Activated CD4-positive, CD25-positive, alpha-beta regulatory T cell treated with anti-CD3 and anti-CD28 coated beads, Interleukin-2, amount 50 U/mL, for 24 hours (primary cell): Measurements from ENCODE around the gene HENMT1.
"Not testable (repeated sequence)": the region's sequence is repeated elsewhere in the genome, so short reads cannot be mapped to it uniquely, and the experiment has no call there.

Experiments
- ATAC-seq, 2 donors: fragments of 150-1000 bp; cut with Tn5 transposase; one replicate each; pipeline ENCODE4 v1.10.0; 2021; ENCODE audit warnings: mild to moderate bottlenecking in 1 of 2, moderate library complexity in 1 of 2

The HENMT1 gene

GRCh38 chr1:108670131-108670773 lies 9.4 kb upstream of the HENMT1 start:
- peak; percentile 31 to 35 for ATAC-seq

GRCh38 chr1:108669679-108670078 lies 8.8 kb upstream of the HENMT1 start:
- ATAC-seq: peak; percentile 25 to 59

- ATAC-seq: no peak
Observed at GRCh38 chr1:108668777-108669176, 7.9 kb upstream of the HENMT1 start.

- ATAC-seq: not testable (repeated sequence)
Observed at GRCh38 chr1:108667422-108667821, 6.5 kb upstream of the HENMT1 start.

DNA sequence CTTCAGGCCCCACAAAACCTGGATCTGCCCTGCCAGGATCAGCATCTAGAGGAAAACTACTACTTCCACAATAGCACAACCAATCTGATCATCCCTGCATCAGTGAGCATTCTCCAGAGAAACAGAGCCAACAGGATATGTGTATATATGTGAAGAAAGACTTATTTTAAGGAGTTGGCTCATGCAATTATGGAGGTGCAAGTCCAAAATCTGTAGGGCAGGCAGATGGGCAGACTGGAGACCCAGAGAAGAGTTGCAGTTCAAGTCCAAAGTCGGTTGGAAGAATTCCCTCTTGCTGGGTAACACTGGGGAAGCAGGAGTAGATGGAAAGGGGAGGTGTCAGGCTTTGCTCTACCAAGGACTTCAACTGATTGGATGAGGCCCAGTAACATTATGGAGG lies 4.9 kb upstream of the HENMT1 start:
- no peak for ATAC-seq

DNA sequence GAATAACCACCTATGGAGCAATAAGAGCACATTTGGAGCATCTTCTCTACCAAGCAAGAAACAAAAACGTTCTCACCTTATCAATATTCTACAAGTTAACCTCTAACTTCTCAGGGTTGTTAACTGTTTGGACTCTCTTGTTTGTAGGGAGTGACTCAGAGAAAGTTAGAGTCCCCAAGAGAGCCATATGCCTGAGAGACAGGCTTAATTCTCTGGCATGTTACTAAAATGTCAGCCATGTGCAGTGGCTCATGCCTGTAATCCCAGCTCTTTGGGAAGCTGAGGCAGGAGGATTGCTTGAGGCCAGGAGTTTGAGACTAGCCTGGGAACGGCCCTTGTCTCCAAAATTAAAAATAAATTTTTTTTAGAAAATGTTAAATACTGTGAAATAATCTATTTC lies 4.2 kb upstream of the HENMT1 start:
- ATAC-seq: no peak

- ATAC-seq: no peak
Observed at GRCh38 chr1:108664481-108664880, 3.6 kb upstream of the HENMT1 start.

- ATAC-seq: no peak
Observed at GRCh38 chr1:108663074-108663473, 2.2 kb upstream of the HENMT1 start.

- ATAC-seq: peak in 1 of 2 donors; percentile 14
Observed at GRCh38 chr1:108657356-108658080, 3.4 kb downstream of the HENMT1 start.

GRCh38 chr1:108653431-108654105 lies 7.3 kb downstream of the HENMT1 start:
- no peak for ATAC-seq

DNA sequence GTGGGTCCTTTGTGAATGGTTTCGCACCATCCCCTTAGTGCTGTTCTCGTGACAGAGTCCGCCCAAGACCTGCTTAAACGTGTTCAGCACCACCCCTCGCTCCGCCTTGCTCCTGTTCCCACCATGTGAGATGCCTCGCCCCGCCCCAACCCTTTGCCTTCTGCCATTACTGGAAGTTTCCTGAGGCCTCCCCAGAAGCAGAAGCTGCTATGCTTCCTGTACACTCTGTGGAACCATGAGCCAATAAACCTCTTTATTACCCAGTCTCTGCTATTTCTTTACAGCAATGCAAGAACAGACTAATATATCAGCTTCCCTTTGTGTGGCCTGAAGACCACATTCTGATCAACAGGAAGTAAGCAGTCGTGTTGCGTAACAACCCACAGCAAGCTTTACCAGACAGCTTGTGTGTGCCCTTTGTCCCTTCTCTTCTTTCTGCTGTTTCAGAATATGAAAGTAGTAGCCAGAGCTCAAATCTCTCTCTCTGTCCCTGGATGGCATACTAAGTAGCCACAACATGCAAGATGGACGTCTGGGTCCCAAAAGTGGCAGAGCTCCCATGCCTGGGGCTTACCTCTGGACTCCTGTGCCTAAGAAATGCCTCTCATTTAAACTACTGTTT lies 14.1 kb downstream of the HENMT1 start:
- ATAC-seq: peak; percentile 74

DNA sequence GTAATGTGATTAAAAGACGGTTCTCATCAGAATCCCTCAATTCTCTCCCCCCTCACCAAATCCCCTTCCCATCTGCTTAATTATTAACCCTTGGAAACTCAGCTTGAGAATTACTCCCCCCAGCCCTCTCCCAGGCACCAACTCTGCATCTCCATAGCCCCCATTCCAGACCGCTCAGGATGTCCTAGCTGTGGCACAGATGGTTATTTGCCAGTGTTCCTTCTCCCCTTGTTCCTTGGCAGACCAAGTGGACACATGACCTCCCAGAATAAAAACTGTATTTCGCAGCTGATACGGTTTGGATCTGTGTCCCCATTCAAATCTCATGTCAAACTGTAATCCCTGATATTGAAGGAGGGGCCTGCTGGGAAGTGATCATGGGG lies 14.6 kb downstream of the HENMT1 start:
- no peak for ATAC-seq

GRCh38 chr1:108645564-108646184 lies 15.2 kb downstream of the HENMT1 start:
- no peak for ATAC-seq

DNA sequence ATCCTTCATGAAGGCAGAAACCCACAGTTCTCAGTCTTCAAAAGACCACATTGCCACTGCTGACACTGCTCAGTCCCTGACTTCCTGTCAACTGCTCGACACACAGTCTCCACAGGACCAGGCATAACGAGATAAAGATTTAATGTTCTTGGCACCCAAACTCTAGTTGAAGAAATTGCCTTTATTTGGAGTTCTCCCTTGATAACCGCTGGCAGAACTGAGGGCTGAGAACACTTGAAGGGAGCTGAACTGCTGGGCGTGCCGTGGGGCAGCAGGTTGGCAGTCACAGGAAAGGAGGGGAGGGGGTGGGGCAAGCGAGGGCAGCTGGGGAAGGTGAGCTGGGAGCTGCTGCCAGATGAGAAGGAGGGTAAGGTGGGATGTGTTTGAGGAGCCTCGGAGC lies 15.9 kb downstream of the HENMT1 start:
- peak; percentile 48 for ATAC-seq

- peak; percentile 48 to 53 for ATAC-seq
Observed at GRCh38 chr1:108643492-108644335, 17.2 kb downstream of the HENMT1 start.

DNA sequence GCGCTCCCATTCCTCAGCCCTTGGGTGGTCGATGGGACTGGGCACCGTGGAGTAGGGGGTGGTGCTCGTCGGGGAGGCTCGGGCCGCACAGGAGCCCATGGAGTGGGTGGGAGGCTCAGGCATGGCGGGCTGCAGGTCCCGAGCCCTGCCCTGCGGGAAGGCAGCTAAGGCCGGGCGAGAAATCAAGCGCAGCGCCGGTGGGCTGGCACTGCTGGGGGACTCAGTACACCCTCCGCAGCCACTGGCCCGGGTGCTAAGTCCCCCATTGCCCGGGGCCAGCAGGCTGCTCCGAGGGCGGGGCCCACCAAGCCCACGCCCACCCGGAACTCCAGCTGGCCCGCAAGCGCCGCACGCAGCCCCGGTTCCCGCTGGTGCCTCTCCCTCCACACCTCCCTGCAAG lies 20.0 kb downstream of the HENMT1 start:
- not testable (repeated sequence) for ATAC-seq

DNA sequence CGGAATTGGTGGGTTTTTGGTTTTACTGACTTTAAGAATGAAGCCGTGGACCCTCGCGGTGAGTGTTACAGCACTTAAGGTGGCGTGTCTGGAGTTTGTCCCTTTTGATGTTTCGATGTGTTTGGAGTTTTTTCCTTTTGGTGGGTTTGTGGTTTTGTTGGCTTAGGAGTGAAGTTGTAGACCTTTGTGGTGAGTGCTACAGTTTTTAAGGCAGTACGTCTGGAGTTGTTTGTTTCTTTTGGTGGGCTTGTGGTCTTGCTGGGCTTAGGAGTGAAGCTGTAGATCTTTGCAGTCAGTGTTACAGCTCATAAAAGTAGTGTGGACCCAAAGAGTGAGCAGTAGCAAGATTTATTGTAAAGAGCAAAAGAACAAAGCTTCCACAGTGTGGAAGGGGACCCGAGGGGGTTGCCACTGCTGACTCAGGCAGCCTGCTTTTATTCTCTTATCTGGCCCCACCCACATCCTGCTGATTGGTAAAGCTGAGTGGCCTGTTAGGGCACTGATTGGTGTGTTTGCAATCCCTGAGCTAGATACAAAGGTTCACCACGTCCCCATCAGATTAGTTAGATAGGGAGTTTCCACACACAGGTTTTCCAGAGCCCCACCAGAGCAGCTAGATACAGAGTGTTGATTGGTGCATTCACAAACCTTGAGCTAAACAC lies 20.9 kb downstream of the HENMT1 start:
- peak in 1 of 2 donors; percentile 17 for ATAC-seq

DNA sequence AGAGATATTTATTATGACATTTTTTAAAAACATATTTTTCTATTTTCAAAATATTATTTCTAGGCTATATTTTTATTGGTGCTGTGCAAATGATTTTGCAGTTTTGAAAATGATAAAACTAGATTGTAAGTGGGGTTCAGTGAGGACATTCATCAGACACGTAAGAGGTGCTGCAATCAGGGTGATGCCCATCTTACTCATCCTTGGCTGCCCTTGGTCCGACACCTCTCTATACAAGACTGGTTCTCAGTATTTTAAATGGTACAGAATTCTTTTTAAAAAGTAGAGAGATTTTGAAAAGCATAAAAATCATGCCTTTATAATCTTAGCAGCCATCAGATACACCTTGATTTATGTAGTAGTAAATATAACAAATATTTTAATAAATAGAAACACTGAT lies 24.0 kb downstream of the HENMT1 start:
- ATAC-seq: no peak

DNA sequence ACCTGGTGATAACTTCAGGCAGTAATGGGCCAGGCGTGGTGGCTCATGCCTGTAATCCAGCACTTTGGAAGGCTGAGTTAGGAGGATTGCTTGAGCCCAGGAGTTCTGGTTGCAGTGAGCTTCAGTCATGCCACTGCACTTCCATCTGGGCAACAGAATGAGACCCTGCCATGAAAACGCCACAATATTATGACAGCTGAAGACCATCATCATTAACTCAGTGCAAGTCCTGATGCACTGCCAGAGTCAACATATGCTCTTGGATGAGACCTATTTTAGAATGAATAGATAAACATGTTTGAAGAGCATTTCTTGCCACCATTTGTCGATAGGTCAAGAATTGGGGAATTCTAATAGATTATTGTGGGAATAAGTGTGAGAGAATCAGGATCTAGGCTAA lies 26.4 kb downstream of the HENMT1 start:
- ATAC-seq: no peak

GRCh38 chr1:108628665-108629064 lies 32.2 kb downstream of the HENMT1 start:
- no peak for ATAC-seq

DNA sequence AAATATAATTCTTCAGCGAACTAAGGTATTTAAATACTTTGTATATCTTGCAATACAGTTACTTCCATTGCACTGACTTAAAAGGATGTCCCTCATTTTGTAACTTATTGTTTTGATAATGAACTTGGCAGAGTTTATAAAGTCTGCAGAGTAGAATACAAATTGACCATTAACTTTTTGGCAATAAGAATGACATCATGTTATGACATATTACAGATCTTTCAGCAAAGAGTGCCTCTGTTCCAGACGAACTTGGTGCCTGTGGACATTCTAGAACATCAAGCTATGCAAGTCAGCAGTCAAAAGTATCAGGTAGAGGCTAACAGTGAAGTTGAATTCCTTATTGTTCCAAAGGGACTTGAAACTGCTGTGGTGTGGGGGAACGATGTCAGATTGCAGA lies 32.9 kb downstream of the HENMT1 start:
- no peak for ATAC-seq

- no peak for ATAC-seq
Observed at GRCh38 chr1:108627256-108627655, 33.6 kb downstream of the HENMT1 start.
